Measurements from ENCODE around the gene NMNAT2.

GRCh38 chr1:183368213-183369108 is 49.7 kb downstream of the NMNAT2 start:
- TF ChIP-seq CTCF (IDR thresholded peaks at IDR 0.05) (no peak), POLR2A (IDR thresholded peaks at IDR 0.05) (no peak), EP300 (IDR thresholded peaks at IDR 0.05) (no peak)
